ENCODE data around the gene ZMYND8.
"Not testable (repeated sequence)": the region's sequence is repeated elsewhere in the genome, so short reads cannot be mapped to it uniquely, and the experiment has no call there.

The ZMYND8 gene

DNA sequence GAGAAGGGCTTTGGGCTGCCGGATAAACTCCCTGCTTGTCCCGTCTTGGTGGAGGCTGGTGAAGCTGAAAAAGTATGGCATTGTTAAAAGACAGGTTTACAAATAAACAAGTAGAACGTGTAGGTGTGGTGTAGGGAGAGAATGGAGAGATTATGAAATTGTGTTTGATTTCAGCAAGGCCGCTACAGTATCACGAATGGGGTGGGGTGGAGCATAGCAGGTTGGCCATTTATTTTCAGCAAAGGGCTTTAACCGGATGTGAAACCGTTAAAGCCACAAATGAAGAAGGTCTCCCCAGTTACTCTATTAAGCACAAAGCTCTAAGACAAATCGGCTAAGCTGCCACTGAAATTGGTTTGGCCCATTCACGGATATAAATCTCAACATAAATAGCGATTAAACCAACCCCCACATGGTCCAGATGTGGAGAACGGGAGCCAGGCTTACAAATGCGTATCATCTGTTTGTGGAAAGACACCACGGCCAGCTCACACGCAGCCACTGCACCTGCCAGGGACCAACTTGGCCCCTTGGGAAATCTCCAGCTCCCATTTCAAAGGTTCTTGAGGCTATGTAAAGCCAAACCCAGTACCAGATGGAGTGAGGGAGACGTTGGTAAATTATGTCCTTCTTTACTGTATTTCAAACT is 94.0 kb downstream of the ZMYND8 start:
- no peak for DNase-seq

DNA sequence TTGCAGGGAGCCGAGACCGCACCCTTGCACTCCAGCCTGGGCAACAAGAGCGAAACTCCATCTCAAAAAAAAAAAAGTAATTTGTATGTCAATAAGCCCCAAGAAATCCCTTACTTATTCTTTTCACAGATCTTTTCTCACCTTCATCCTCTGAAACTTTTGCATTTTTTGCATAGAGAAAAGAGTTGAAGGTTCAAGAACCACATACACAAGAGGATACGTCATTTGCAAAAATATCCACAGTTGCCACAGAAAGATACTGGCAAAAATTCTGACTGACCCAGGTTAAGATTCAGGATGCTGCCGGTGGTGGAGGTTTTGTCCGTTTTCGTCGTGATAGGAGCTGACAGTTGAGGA is 94.5 kb downstream of the ZMYND8 start:
- DNase-seq, result no peak

DNA sequence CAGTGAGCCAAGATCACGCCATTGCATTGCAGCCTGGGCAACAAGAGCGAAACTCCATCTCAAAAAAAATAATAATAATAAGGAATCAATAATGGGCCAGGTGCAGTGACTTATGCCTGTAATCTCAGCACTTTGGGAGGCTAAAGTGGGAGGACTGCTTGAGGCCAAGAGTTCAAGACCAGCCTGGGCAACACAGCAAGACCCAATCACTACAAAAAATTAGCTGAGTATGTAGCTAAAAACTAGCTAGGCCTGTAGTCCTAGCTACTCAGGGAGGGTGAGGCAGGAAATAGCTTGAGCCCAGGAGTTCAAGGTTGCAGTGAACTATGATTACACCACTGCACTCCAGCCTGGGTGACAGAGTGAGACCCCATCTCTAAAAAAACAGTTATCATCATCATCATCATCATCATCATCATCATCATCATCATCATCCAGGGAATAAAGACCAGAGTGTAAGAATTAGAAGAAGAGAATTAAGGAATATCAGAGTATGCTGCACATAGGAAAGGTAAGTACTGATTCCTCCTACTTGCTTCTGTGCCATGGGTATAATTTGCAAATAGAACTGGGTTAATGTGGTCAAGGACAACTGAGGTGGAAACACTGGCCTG is 95.2 kb downstream of the ZMYND8 start:
- DNase-seq, result not testable (repeated sequence)

DNA sequence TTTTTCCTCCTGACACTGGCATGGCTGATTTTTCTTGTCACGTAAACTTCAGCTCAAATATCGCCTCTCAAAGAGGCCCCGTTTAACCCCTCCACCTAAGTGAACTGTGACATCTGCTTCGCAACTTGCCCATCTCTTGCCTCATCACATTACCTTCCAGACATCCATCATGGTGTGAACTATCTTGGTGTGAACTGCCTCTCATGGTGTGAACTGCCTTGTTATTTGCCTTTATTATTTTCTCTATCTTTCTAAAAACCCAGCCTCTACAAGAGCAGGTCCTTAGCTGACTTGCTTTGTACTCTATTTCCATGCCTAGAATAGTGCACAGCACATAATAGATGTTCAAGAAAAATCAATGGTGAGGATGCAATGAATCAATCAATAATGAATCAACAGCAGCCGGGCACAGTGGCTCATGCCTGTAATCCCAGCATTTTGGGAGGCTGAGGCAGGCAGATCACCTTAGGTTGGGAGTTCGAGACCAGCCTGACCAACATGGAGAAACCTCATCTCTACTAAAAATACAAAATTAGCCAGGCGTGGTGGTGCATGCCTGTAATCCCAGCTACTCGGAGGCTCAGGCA is 95.9 kb downstream of the ZMYND8 start:
- not testable (repeated sequence) for DNase-seq

DNA sequence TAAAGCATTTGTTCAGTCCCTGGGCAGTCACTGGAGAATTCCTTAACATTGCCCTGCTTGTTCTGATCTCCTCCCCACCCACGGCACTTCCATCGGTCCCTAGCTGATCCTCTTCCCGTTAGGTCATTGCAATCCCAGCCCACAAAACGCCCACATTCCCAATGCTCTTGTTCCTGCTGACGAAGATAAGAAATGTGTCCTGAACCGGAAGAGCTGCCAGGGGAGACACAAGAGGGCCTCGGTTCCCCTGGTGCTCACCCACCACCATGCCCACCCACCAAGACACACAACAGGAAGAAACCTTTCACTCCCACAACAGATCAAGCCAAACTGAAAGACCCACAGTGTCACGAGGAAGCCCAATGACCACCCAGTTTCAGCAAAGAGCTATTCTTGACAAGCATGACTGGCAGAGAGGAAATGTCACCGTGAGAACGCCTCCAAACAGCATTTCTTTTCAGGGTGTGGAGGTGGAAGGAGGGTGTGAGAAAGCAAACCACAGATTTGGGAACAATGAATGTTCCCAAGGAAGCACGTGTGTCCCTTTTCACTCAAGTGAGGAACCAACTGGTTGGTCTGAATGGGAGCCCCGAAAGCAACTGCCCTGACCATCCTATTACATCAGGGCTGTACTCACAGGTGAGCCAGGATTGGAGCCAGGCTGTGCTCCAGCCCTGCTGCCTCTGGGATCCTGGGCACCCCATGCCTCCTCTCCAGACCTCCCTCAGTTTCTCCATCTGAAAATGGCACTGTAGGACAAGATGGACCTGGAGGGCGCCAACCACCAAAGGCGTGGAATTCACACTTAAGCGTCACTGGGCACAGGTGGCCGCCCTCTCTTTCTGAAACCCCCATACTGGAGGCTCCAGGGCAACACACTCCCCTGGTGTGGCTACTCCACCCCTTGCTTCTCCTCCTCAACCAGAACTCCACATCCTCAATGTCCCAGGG is 97.5 kb downstream of the ZMYND8 start:
- DNase-seq, result no peak

DNA sequence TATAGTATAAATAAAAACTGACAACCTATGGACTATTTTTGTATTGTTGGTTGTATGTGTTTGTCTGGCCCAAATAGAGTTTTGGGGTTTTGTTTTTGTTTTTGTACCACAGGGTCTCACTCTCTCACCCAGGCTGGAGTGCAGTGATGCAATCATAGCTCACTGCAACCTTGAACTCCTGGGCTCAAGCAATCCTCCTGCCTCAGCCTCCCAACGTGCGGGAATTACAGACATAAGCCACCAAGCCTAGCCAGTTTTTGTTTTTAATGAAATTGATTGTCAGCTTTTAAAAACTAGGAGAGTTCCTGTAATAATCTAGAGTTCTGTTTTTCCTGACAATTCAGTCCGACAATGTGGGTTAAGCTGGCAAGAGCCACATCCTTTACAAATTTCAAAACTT is 98.7 kb downstream of the ZMYND8 start:
- no peak for DNase-seq

DNA sequence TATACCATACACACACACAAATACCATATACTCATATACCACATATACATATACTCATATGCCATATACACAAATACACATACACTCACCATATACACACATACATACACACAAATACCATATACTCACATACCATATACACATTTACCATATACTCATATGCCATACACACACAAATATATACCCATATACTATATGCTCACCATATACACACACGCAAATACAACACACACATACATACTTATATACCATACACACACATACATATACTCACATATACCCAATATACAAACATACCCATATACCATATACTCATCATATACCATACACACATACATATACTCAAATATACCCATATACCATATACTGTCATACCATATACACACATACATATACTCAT is 99.2 kb downstream of the ZMYND8 start:
- DNase-seq, result no peak

GRCh38 chr20:47256668-47257236 is 99.7 kb downstream of the ZMYND8 start:
- no peak for DNase-seq

- DNase-seq, result no peak
Observed at GRCh38 chr20:47253872-47254271, 102.6 kb downstream of the ZMYND8 start.

- DNase-seq, result no peak
Observed at GRCh38 chr20:47252879-47253307, 103.6 kb downstream of the ZMYND8 start.

- no peak for DNase-seq
Observed at GRCh38 chr20:47251154-47252020, 105.1 kb downstream of the ZMYND8 start.

DNA sequence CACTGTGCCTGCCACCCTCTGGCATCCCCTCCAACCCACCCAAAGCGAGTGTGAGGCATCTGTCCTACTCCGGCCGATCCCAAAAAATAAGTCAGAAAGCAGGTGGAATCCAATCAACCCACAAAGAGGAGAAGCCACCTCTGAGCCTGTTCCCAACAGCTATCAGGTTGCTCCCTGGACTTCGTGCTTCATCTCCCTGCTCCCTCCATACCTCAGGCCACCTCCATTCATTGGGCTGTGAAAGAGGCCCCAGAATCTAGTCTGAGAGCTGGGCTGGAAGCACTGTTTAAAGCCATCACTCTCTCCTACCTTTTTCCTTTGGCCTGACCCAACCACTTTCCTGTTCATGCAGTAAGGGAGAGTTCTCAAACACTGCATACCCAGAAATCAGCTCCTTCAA is 106.1 kb downstream of the ZMYND8 start:
- DNase-seq, result no peak

- no peak for DNase-seq
Observed at GRCh38 chr20:47249913-47250312, 106.6 kb downstream of the ZMYND8 start.

GRCh38 chr20:47248448-47248966 is 108.0 kb downstream of the ZMYND8 start:
- DNase-seq, result no peak

GRCh38 chr20:47247972-47248371 is 108.5 kb downstream of the ZMYND8 start:
- no peak for DNase-seq

- no peak for DNase-seq
Observed at GRCh38 chr20:47246061-47246777, 110.3 kb downstream of the ZMYND8 start.

- DNase-seq, result not testable (repeated sequence)
Observed at GRCh38 chr20:47245166-47245565, 111.3 kb downstream of the ZMYND8 start.

DNA sequence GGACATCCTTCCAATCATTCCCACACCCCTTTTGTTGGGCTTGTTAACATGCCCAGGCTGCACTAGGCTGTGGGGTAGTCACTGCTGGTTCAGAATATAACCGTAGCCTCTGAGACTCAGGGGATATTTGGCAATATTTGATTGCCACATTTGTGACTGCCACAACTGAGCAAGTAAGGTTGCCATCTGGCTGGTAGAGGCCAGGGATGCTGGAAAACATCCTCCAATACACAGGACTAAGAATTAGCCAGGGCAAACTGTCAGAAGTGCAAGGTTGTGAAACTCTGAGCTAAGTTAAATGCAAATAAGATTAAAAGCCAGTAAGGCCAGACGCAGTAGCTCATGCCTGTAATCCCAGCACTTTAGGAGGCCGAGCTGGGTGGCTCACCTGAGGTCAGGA is 112.0 kb downstream of the ZMYND8 start:
- DNase-seq, result no peak

DNA sequence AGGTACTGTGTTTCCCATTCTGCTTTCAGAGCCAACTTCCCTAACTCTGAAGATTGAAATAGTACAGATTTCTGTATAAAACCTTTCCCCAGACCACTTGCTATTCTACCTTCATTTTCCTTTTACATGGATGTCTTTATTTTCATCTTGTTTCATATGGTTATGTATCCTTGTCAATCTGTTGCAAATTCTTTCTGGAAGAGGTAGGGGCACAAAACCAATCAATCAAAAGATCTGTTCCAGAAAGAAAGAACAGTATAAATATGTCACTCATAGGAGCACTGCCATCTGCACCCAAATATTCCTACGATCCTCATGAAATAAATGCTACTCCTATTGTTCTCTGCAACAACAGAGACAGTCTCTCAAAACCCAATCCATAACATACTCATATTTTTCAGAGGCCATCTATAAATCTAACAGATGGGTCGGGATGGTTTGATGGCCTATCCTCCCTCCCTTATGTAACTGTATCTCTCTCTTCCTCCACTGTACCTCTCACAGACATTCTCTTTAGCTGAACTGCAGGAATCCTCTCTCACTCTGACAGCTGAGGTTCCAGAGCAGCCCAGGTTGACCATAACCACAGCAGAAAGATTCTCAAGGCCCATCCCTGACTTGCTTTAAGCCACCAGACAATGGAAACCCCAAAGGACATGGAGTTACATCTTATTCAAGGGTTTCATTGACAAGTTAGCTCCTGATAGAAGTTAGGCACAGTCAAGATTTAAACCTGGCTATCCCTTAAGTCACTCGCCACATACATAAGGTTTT is 112.8 kb downstream of the ZMYND8 start:
- no peak for DNase-seq

GRCh38 chr20:47243003-47243402 is 113.5 kb downstream of the ZMYND8 start:
- DNase-seq, result no peak

Measured in GOT3 (cell line).